ENCODE data around the gene RAD51B.

Gene RAD51B

DNA sequence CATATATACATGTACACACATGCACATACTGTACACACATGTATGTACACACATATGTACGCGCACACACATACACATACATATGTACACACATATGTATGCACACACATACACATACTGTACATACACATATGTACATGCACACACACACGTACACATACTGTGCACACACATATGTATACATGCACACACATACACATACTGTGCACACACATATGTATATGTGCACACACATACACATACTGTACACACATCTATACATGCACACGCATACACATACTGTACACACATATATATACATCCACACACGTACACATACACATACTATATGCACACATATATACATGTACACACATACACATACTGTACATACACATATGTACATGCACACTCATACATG is 853.9 kb downstream of the RAD51B start:
- no peaks in the 10 kb centered on the region for H3K27me3 ChIP-seq
- no peak overlapping the region for H3K4me3 ChIP-seq
- TF ChIP-seq Cebpa-rat (IDR thresholded peaks at IDR 0.05), result no peak
- H3K9ac ChIP-seq, result no peak overlapping the region
- peaks cover 0 to 8% (median 0%) of the 10 kb centered on the region in 11 experiments; a peak in 1 of 22 replicates for H3K36me3 ChIP-seq
- peaks cover 75 to 88% (median 81%) of the 10 kb centered on the region in 10 experiments for H3K4me1 ChIP-seq
- H3K27ac ChIP-seq, result no peak overlapping the region
- peaks cover 0 to 7% (median 0%) of the 10 kb centered on the region in 11 experiments; a peak in 3 of 22 replicates for H3K9me3 ChIP-seq (replicated peaks in 1 of 11)
- no peaks in the 10 kb centered on the region for H4K20me1 ChIP-seq
- no peak overlapping the region for H3K4me2 ChIP-seq

DNA sequence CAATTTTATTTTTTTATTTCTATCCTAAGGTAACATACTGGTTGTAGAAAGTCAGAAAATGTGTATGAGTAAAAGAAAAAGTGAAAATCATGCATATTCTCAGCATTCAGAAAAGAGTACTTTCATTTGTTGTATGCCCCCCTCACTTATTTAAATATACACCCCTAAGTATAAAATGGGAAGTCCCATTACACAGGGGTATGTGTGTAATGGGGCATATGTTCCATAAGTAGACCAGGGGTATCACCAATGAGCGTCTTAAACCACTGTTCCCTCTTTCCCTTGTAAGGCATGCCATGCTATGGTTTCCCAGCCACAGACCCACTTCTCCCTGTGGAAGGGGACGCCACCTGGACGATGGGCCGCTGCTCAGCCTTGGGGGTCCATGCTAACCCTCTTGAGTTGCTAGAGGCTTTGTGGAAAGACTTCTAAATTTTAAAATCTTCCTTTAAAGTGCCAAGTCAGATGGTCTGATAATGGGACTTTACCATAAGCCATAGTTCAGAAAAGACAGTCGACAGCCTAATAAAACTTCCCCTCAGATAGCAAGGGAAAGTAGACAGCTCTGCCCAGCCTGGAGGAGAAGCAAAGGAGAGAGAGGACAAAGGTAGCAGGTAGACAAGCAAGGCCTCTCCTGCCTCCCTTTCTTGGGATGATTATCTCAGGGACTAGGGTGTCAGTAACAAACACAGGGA is 855.1 kb downstream of the RAD51B start:
- peaks cover 0 to 7% (median 0%) of the 10 kb centered on the region in 11 experiments; a peak in 1 of 22 replicates for H3K9me3 ChIP-seq (replicated peaks in 1 of 11)
- peak overlapping the region; percentile 11 to 64 (median 26); a peak in 12 of 22 replicates for H3K4me2 ChIP-seq
- no peak overlapping the region for H3K4me3 ChIP-seq

DNA sequence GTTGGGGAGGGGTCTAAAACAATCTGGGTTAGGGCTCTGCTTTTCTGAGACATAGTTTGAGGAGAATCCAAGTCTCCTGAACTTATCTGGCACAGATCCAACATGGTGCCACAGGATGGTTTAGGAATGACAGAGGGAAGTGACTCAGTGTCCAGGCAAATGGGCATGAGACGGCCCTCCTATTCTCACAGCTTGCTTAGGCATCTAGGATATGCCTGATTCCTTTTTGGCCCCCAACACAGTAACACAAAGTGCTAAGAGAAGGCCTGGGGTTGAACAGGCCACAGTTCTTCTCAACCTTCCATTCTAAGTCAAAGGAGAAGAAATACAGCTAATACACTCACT is 855.6 kb downstream of the RAD51B start:
- no peak overlapping the region for H3K9ac ChIP-seq
- peak overlapping the region in 10 of 11 experiments; percentile 3 to 46 (median 23); a peak in 10 of 22 replicates for H3K27ac ChIP-seq
- peaks cover 60 to 88% (median 81%) of the 10 kb centered on the region in 10 experiments for H3K4me1 ChIP-seq
- no peak overlapping the region for H3K4me3 ChIP-seq
- TF ChIP-seq Cebpa-rat (IDR thresholded peaks at IDR 0.05), result no peak
- H3K36me3 ChIP-seq, result peaks cover 0 to 16% (median 0%) of the 10 kb centered on the region in 11 experiments; a peak in 1 of 22 replicates
- no peaks in the 10 kb centered on the region for H3K27me3 ChIP-seq
- H4K20me1 ChIP-seq, result no peaks in the 10 kb centered on the region
- peak overlapping the region in 9 of 11 experiments; percentile 11 to 64 (median 27); a peak in 9 of 22 replicates for H3K4me2 ChIP-seq
- peaks cover 0 to 7% (median 0%) of the 10 kb centered on the region in 11 experiments; a peak in 1 of 22 replicates for H3K9me3 ChIP-seq (replicated peaks in 1 of 11)

More for the DNA sequence above, 855.1 kb downstream of the RAD51B start:
- Histone ChIP-seq H3K27ac (peak overlapping the region in 10 of 11 experiments; percentile 3 to 46 (median 23); a peak in 12 of 22 replicates), H3K4me1 (peaks cover 63 to 88% (median 81%) of the 10 kb centered on the region in 10 experiments), H4K20me1 (no peaks in the 10 kb centered on the region), H3K27me3 (no peaks in the 10 kb centered on the region), H3K9ac (no peak overlapping the region), H3K36me3 (peaks cover 0 to 15% (median 0%) of the 10 kb centered on the region in 11 experiments; a peak in 1 of 22 replicates)
- no peak for TF ChIP-seq Cebpa-rat (IDR thresholded peaks at IDR 0.05)

DNA sequence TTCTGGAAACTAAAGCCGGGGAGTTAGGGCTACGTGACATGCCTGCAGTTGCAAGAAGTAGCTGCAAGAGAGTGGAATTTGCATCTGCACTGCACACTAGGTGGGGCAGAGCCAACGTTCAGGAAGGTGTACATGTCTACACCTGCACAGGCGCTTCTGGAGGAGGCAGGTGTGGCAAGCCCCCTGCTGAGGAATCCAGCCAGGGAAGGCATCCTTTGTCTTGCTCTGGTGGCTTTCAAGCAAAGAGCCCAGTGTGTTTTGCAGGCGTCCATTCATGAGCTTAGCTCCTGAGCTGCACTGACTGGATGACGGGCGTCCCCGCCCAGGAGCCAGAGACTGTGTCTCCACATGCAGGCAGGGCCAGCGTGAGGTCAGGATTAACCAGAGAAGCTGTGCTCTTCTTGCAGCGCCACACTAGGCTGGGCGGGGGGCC is 856.9 kb downstream of the RAD51B start:
- Histone ChIP-seq H3K36me3 (peaks cover 0 to 16% (median 0%) of the 10 kb centered on the region in 11 experiments; a peak in 1 of 22 replicates), H3K4me1 (peaks cover 60 to 88% (median 81%) of the 10 kb centered on the region in 10 experiments), H3K27ac (peak overlapping the region in 5 of 11 experiments; percentile 26 to 99 (median 37); a peak in 7 of 22 replicates), H3K4me3 (no peak overlapping the region), H4K20me1 (no peaks in the 10 kb centered on the region), H3K4me2 (peak overlapping the region in 10 of 11 experiments; percentile 15 to 92 (median 54); a peak in 18 of 22 replicates), H3K9me3 (replicated peaks in 1 of 11) (peaks cover 0 to 7% (median 0%) of the 10 kb centered on the region in 11 experiments; a peak in 1 of 22 replicates), H3K27me3 (no peaks in the 10 kb centered on the region), H3K9ac (no peak overlapping the region)
- TF ChIP-seq Cebpa-rat (IDR thresholded peaks at IDR 0.05), result no peak

DNA sequence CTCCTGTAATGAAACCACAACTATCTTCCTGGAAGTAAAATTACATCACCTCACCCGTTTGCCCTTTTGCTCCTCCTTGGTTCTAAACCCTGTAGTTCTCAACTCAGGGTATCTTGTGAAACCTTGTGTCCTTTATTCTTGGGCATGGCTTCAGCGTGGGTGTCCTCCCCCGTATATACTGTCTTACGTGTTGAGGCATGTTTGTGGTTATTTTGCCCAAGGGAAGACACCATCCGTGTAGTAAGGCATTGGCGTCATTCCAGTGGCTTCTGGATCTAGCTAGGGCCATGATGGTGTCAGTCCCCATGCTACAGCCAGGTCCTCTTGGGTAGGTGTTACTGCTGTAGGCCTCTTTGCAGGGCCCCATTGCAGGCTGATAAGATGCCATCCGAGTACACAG is 857.9 kb downstream of the RAD51B start:
- H3K4me3 ChIP-seq, result no peak overlapping the region
- H4K20me1 ChIP-seq, result no peaks in the 10 kb centered on the region
- peak overlapping the region; percentile 15 to 92 (median 56) for H3K4me2 ChIP-seq
- H3K9ac ChIP-seq, result no peak overlapping the region
- peaks cover 0 to 16% (median 0%) of the 10 kb centered on the region in 11 experiments; a peak in 1 of 22 replicates for H3K36me3 ChIP-seq
- TF ChIP-seq Cebpa-rat (IDR thresholded peaks at IDR 0.05), result no peak; a peak in 1 of 22 replicates
- H3K27me3 ChIP-seq, result no peaks in the 10 kb centered on the region
- H3K9me3 ChIP-seq (replicated peaks in 1 of 11), result peaks cover 0 to 7% (median 0%) of the 10 kb centered on the region in 11 experiments; a peak in 1 of 22 replicates
- H3K4me1 ChIP-seq, result peaks cover 60 to 86% (median 80%) of the 10 kb centered on the region in 10 experiments
- H3K27ac ChIP-seq, result peak overlapping the region in 9 of 11 experiments; percentile 13 to 99 (median 36); a peak in 15 of 22 replicates

DNA sequence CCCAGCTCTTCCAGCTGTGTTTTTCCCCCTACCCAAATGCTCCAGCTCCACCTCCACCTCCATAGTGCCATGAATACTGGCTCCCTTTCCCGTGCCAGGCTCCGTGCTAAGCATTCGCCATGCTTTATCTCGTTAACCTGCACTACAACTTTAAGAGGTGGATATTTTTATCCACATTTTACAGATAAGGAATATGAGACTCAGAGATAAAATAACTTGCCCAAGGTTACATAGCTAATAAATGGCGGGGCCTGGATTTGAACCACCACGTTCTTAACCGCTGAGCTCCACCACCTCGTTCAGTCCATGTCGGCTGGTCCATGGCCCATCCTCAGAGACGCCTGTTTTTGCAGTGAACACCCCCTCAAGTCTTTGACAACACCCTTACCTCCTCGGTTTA is 858.3 kb downstream of the RAD51B start:
- peaks cover 0 to 7% (median 0%) of the 10 kb centered on the region in 11 experiments; a peak in 1 of 22 replicates for H3K9me3 ChIP-seq (replicated peaks in 1 of 11)
- H3K4me2 ChIP-seq, result peak overlapping the region; percentile 15 to 92 (median 56)
- H3K4me1 ChIP-seq, result peaks cover 57 to 83% (median 76%) of the 10 kb centered on the region in 10 experiments
- no peaks in the 10 kb centered on the region for H4K20me1 ChIP-seq
- H3K27me3 ChIP-seq, result no peaks in the 10 kb centered on the region
- no peak overlapping the region for H3K9ac ChIP-seq
- H3K4me3 ChIP-seq, result no peak overlapping the region
- no peak for TF ChIP-seq Cebpa-rat (IDR thresholded peaks at IDR 0.05)
- H3K36me3 ChIP-seq, result peaks cover 0 to 16% (median 0%) of the 10 kb centered on the region in 11 experiments; a peak in 1 of 22 replicates
- H3K27ac ChIP-seq, result peak overlapping the region in 8 of 11 experiments; percentile 16 to 99 (median 79); a peak in 13 of 22 replicates

DNA sequence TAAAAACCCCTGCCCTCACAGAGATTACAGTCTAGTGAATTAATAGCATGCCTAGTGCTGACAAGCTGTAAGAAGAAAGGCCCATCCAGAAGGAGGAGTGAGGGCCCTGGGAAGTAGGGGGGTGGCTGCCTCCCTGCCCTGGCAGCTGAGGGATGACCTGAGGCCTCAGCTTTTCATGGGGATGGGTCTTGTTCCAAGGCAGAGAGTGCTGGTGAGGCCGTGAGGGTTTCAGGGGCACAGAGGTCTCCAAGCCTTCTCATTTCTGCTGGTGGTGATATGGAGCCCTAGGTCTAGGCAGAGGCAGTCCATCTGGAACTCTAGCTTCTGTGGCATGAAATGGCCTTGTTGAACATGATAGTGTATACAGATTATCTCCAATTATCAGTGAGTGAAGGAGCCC is 858.9 kb downstream of the RAD51B start:
- Histone ChIP-seq H3K4me2 (peak overlapping the region in 10 of 11 experiments; percentile 18 to 92 (median 56); a peak in 18 of 22 replicates), H3K9ac (peak overlapping the region in 4 of 11 experiments; percentile 15 to 32 (median 24); a peak in 4 of 22 replicates), H3K4me1 (peaks cover 59 to 86% (median 79%) of the 10 kb centered on the region in 10 experiments), H3K27me3 (no peaks in the 10 kb centered on the region), H3K36me3 (peaks cover 0 to 16% (median 0%) of the 10 kb centered on the region in 11 experiments; a peak in 1 of 22 replicates), H3K4me3 (no peak overlapping the region), H3K9me3 (replicated peaks in 1 of 11) (peaks cover 0 to 7% (median 0%) of the 10 kb centered on the region in 11 experiments; a peak in 1 of 22 replicates), H3K27ac (peak overlapping the region in 10 of 11 experiments; percentile 18 to 100 (median 79); a peak in 19 of 22 replicates), H4K20me1 (no peaks in the 10 kb centered on the region)
- TF ChIP-seq Cebpa-rat (IDR thresholded peaks at IDR 0.05), result no peak

DNA sequence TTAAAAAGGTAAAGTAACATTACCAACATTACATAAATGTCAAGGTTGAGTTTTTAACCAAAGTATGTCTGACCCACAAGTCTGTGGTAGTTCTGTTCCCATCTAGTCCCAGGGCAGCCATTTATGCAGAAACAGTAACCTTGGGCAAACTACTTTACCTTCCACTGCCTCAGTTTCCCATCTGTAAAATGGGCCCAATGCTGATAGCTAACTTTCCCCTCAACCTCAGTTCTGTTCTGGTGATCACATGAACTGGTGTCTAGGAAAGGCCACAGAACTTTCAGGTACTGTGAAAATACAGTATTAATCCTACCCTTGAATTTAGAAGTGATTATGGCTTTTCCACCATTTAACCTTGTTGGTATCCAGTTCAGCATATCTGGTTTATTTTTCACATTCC is 859.7 kb downstream of the RAD51B start:
- H3K27me3 ChIP-seq, result no peaks in the 10 kb centered on the region
- peak overlapping the region in 6 of 11 experiments; percentile 66 to 92 (median 74); a peak in 9 of 22 replicates for H3K4me2 ChIP-seq
- peaks cover 68 to 94% (median 87%) of the 10 kb centered on the region in 10 experiments for H3K4me1 ChIP-seq

More for the DNA sequence above, 859.7 kb downstream of the RAD51B start:
- Histone ChIP-seq H3K4me3 (no peak overlapping the region), H3K36me3 (peaks cover 0 to 16% (median 0%) of the 10 kb centered on the region in 11 experiments; a peak in 1 of 22 replicates), H3K9me3 (replicated peaks in 1 of 11) (peaks cover 0 to 7% (median 0%) of the 10 kb centered on the region in 11 experiments; a peak in 1 of 22 replicates), H3K27ac (peak overlapping the region in 10 of 11 experiments; percentile 8 to 100 (median 99); a peak in 16 of 22 replicates), H3K9ac (no peak overlapping the region), H4K20me1 (no peaks in the 10 kb centered on the region)
- TF ChIP-seq Cebpa-rat (IDR thresholded peaks at IDR 0.05), result no peak
